Mesenchymal stem cell (in vitro differentiated cells and primary cell): ENCODE measurements around the gene PCYT1B.

Source experiments
- DNase-seq: peaks from one replicate; pipeline ENCODE4 v3.0.0-alpha.2; 2013
- H2AFZ ChIP-seq: one replicate; pipeline ENCODE4 v1.6.1; 2013; ENCODE audit warnings: low read depth, mild to moderate bottlenecking, control low read depth, inconsistent platforms, low read length, moderate library complexity
- H2AK5ac ChIP-seq: 2 replicates; pipeline ENCODE4 v1.6.1; 2013; ENCODE audit warnings: low read length, moderate library complexity, mild to moderate bottlenecking, inconsistent platforms; ENCODE audit not compliant: severe bottlenecking
- H2BK120ac ChIP-seq: one replicate; pipeline ENCODE4 v1.6.1; 2013; ENCODE audit warnings: low read depth, mild to moderate bottlenecking, inconsistent platforms, low read length, moderate library complexity
- H2BK12ac ChIP-seq, 2 experiments: one replicate each; pipeline ENCODE4 v1.6.1; 2013; ENCODE audit warnings: inconsistent platforms in 2 of 2, low read length in 2 of 2, mild to moderate bottlenecking in 2 of 2, moderate library complexity in 2 of 2, control low read depth in 1 of 2
- H2BK15ac ChIP-seq: one replicate; pipeline ENCODE4 v1.6.1; 2013; ENCODE audit warnings: mild to moderate bottlenecking, low read depth, inconsistent platforms; ENCODE audit not compliant: poor library complexity, severe bottlenecking
- H2BK5ac ChIP-seq: 2 replicates; pipeline ENCODE4 v1.6.1; 2013; ENCODE audit warnings: low read depth, mild to moderate bottlenecking, low read length, control low read depth, inconsistent platforms; ENCODE audit not compliant: poor library complexity, severe bottlenecking
- H3K14ac ChIP-seq, 2 experiments: one replicate each; pipeline ENCODE4 v1.6.1; 2013; ENCODE audit warnings: inconsistent platforms in 2 of 2, low read length in 2 of 2, control low read depth in 1 of 2, mild to moderate bottlenecking in 1 of 2, moderate library complexity in 1 of 2
- H3K18ac ChIP-seq, 2 experiments: one replicate each; pipeline ENCODE4 v1.6.1; 2013; ENCODE audit warnings: inconsistent platforms in 2 of 2, low read length in 2 of 2, control low read depth in 1 of 2, low read depth in 1 of 2, mild to moderate bottlenecking in 1 of 2
- H3K23ac ChIP-seq, 2 experiments: one replicate each; pipeline ENCODE4 v1.6.1; 2013; ENCODE audit warnings: inconsistent platforms in 2 of 2, low read length in 2 of 2, mild to moderate bottlenecking in 2 of 2, moderate library complexity in 2 of 2, control low read depth in 1 of 2
- H3K27ac ChIP-seq: 2 replicates; pipeline ENCODE4 v1.5.1; 2013; ENCODE audit warnings: mild to moderate bottlenecking, moderate library complexity, low read length, control low read depth, inconsistent platforms; ENCODE audit not compliant: poor library complexity, severe bottlenecking
- H3K27me3 ChIP-seq, 2 experiments: 2 replicates each; pipeline versions ENCODE4 v1.6.1 to v1.7.0; 2013; ENCODE audit warnings: low read length in 2 of 2, mild to moderate bottlenecking in 2 of 2, moderate library complexity in 2 of 2, control low read depth in 1 of 2, inconsistent platforms in 1 of 2; ENCODE audit not compliant: control insufficient read depth in 1 of 2, insufficient read depth in 1 of 2
- H3K36me3 ChIP-seq, 2 experiments: 2 replicates each; pipeline versions ENCODE4 v1.6.1 to v1.7.0; 2013; ENCODE audit warnings: low read length in 2 of 2, control low read depth in 1 of 2, inconsistent platforms in 1 of 2, low read depth in 1 of 2, mild to moderate bottlenecking in 1 of 2; ENCODE audit not compliant: insufficient read depth in 2 of 2, control insufficient read depth in 1 of 2
- H3K4ac ChIP-seq, 2 experiments: one replicate each; pipeline ENCODE4 v1.6.1; 2013; ENCODE audit warnings: inconsistent platforms in 2 of 2, low read length in 2 of 2, mild to moderate bottlenecking in 2 of 2, moderate library complexity in 2 of 2, control low read depth in 1 of 2, low read depth in 1 of 2
- H3K4me1 ChIP-seq: 2 replicates; pipeline ENCODE4 v1.6.1; 2013; ENCODE audit warnings: low read depth, low read length, control low read depth; ENCODE audit not compliant: control insufficient read depth, insufficient read depth
- H3K4me2 ChIP-seq: 2 replicates; pipeline ENCODE4 v1.6.1; 2013; ENCODE audit warnings: low read length, mild to moderate bottlenecking, inconsistent platforms; ENCODE audit not compliant: poor library complexity, severe bottlenecking
- H3K4me3 ChIP-seq, 2 experiments: 2 replicates each; pipeline versions ENCODE4 v1.5.1 to v1.7.0; 2013; ENCODE audit warnings: low read length in 2 of 2, mild to moderate bottlenecking in 2 of 2, control low read depth in 1 of 2, low read depth in 1 of 2; ENCODE audit not compliant: insufficient read depth in 1 of 2
- H3K79me1 ChIP-seq: replicated peaks from 2 replicates; pipeline ENCODE4 v1.6.1; 2013; ENCODE audit warnings: mild to moderate bottlenecking, control low read depth, low read length, inconsistent platforms; ENCODE audit not compliant: poor library complexity, severe bottlenecking
- H3K9ac ChIP-seq: 2 replicates; pipeline ENCODE4 v1.7.0; 2013; ENCODE audit warnings: mild to moderate bottlenecking, low read length, moderate library complexity
- H3K9me3 ChIP-seq: 2 replicates; pipeline ENCODE4 v1.7.0; 2013; ENCODE audit warnings: mild to moderate bottlenecking, low read length; ENCODE audit not compliant: control insufficient read depth
- H4K8ac ChIP-seq: one replicate; pipeline ENCODE4 v1.6.1; 2013; ENCODE audit warnings: inconsistent platforms, mild to moderate bottlenecking, low read length, moderate library complexity
- H4K91ac ChIP-seq: one replicate; pipeline ENCODE4 v1.6.1; 2013; ENCODE audit warnings: mild to moderate bottlenecking, low read length, inconsistent platforms
- WGBS: methylation state at CpG from one replicate; pipeline ENCODE4 v1.1.7; 2013; ENCODE audit warnings: mixed read lengths; 5-methylcytosine and 5-hydroxymethylcytosine counted together

PCYT1B gene

DNA sequence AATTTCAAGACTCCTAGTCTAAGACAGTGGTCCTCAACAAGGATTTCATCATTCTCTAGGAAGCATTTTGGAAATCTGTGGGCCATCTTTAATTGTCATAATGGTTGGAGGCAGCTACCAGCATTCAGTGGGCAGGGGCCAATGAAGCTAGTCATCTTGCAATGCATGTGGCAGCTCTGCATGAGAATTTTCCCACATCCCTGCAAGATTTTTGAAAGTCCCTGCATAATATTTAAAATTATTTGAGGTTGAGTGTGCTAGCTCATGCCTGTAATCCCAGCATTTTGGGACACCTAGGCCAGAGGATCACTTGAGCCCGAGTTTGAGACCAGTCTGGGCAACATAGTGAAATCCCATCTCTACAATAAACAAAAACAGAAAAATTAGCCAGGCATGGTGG is 44.0 kb downstream of the PCYT1B start:
- H3K4ac ChIP-seq, result no peak overlapping the region
- H3K36me3 ChIP-seq, result no peaks in the 10 kb centered on the region
- no peak overlapping the region for H2AK5ac ChIP-seq
- H2BK5ac ChIP-seq, result no peak overlapping the region
- no peak overlapping the region for H3K14ac ChIP-seq
- peaks cover 0 to 16% of the 10 kb centered on the region in 2 experiments for H3K27me3 ChIP-seq
- no peak overlapping the region for H3K18ac ChIP-seq
- H3K23ac ChIP-seq, result no peak overlapping the region
- no peaks in the 10 kb centered on the region for H3K4me1 ChIP-seq
- H2BK15ac ChIP-seq, result no peak overlapping the region
- no peak overlapping the region for H4K8ac ChIP-seq
- H2AFZ ChIP-seq, result no peak overlapping the region
- no peak overlapping the region for H3K4me2 ChIP-seq
- H3K9ac ChIP-seq, result no peak overlapping the region
- no peak overlapping the region for H2BK12ac ChIP-seq
- H2BK120ac ChIP-seq, result no peak overlapping the region
- H3K27ac ChIP-seq, result no peak overlapping the region
- DNase-seq, result no peak
- no peak overlapping the region for H3K4me3 ChIP-seq
- WGBS, result no CpG with 5 or more reads among the region's 1 CpG
- H4K91ac ChIP-seq, result no peak overlapping the region
- H3K9me3 ChIP-seq, result no peaks in the 10 kb centered on the region
- H3K79me1 ChIP-seq, result no peaks in the 10 kb centered on the region

DNA sequence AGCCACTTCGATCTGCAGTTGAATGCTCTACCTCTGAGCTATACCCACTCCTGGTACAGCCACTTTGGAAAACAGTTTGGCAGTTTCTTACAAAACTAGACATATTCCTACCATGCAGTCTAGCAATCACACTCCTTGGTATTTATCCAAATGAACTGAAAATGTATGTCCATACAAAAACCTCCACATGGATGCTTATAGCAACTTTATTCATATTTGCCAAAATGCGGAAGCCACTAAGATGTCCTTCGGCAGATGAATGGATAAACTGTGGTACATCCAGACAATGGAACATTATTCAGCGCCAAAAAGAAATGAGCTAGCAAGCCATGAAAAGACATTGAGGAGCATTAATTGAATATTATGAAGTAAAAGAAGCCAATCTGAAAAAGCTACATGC is 45.3 kb downstream of the PCYT1B start:
- Histone ChIP-seq H3K23ac (no peak overlapping the region), H3K9ac (no peak overlapping the region), H2BK120ac (no peak overlapping the region), H3K4me1 (no peaks in the 10 kb centered on the region), H3K27me3 (peaks cover 0 to 8% of the 10 kb centered on the region in 2 experiments), H3K79me1 (no peaks in the 10 kb centered on the region), H3K27ac (no peak overlapping the region), H4K8ac (no peak overlapping the region), H2BK5ac (no peak overlapping the region), H3K9me3 (no peaks in the 10 kb centered on the region), H3K18ac (no peak overlapping the region), H4K91ac (no peak overlapping the region), H3K4ac (no peak overlapping the region), H2BK15ac (no peak overlapping the region), H3K4me3 (no peak overlapping the region), H3K14ac (no peak overlapping the region), H3K36me3 (no peaks in the 10 kb centered on the region), H2AFZ (no peak overlapping the region), H2AK5ac (no peak overlapping the region), H3K4me2 (no peak overlapping the region), H2BK12ac (no peak overlapping the region)
- DNase-seq, result no peak
- 93% methylated on average over 4 of the region's 4 CpGs for WGBS

DNA sequence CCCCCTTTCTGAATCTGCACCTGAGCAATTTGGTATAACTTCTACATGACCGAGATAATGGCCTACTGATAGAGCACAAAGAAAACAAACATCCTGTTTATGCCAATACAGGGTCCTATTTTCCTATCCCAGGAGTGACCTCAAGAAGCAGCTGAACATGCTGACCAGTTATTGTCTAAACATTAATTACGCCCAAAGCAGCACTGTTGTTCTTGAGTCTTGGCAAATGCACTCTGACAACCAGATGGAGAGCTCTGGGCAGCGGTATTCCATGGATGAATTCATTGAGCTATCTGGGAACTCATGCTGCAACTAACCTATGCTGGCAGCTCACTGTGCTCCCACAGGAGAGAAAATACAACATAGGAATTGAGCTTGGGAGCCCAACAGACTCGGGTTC is 52.6 kb downstream of the PCYT1B start:
- no peak overlapping the region for H3K9ac ChIP-seq
- H3K14ac ChIP-seq, result no peak overlapping the region
- no peak overlapping the region for H4K91ac ChIP-seq
- no peaks in the 10 kb centered on the region for H3K9me3 ChIP-seq
- H4K8ac ChIP-seq, result no peak overlapping the region
- no peak overlapping the region for H3K4ac ChIP-seq
- no peak overlapping the region for H3K4me3 ChIP-seq
- no peak overlapping the region for H3K18ac ChIP-seq
- no peak overlapping the region for H2BK5ac ChIP-seq
- H2AK5ac ChIP-seq, result no peak overlapping the region
- DNase-seq, result no peak
- H2AFZ ChIP-seq, result no peak overlapping the region
- H3K79me1 ChIP-seq, result no peaks in the 10 kb centered on the region
- no peak overlapping the region for H2BK12ac ChIP-seq
- no peak overlapping the region for H3K4me2 ChIP-seq
- H3K27me3 ChIP-seq, result peaks cover 0 to 16% of the 10 kb centered on the region in 2 experiments
- H3K27ac ChIP-seq, result no peak overlapping the region
- H3K23ac ChIP-seq, result no peak overlapping the region
- no peaks in the 10 kb centered on the region for H3K4me1 ChIP-seq
- no peak overlapping the region for H2BK120ac ChIP-seq
- WGBS, result 77% methylated on average over 4 of the region's 4 CpGs
- no peaks in the 10 kb centered on the region for H3K36me3 ChIP-seq
- no peak overlapping the region for H2BK15ac ChIP-seq

- no peak overlapping the region for H2BK120ac ChIP-seq
- H2BK12ac ChIP-seq, result no peak overlapping the region
- H3K27me3 ChIP-seq, result peaks cover 0 to 15% of the 10 kb centered on the region in 2 experiments
- no peaks in the 10 kb centered on the region for H3K36me3 ChIP-seq
- H2BK5ac ChIP-seq, result no peak overlapping the region
- H3K27ac ChIP-seq, result no peak overlapping the region
- H3K9ac ChIP-seq, result no peak overlapping the region
- no peak overlapping the region for H3K4me2 ChIP-seq
- no peak for DNase-seq
- H2AK5ac ChIP-seq, result no peak overlapping the region
- no peak overlapping the region for H3K4me3 ChIP-seq
- H3K23ac ChIP-seq, result no peak overlapping the region
- H3K14ac ChIP-seq, result no peak overlapping the region
- 95% methylated on average over 4 of the region's 5 CpGs for WGBS
- H3K4me1 ChIP-seq, result no peaks in the 10 kb centered on the region
- no peaks in the 10 kb centered on the region for H3K9me3 ChIP-seq
- no peaks in the 10 kb centered on the region for H3K79me1 ChIP-seq
- no peak overlapping the region for H2AFZ ChIP-seq
- H3K4ac ChIP-seq, result no peak overlapping the region
- H2BK15ac ChIP-seq, result no peak overlapping the region
- no peak overlapping the region for H3K18ac ChIP-seq
- H4K91ac ChIP-seq, result no peak overlapping the region
- no peak overlapping the region for H4K8ac ChIP-seq
Observed at GRCh38 chrX:24590111-24590510, 57.0 kb downstream of the PCYT1B start.
